WERI-Rb-1 (cell line): ENCODE results near the gene F13B.
"Not testable (repeated sequence)": the region's sequence is repeated elsewhere in the genome, so short reads cannot be mapped to it uniquely, and the experiment has no call there.

Experiments
- DNase-seq: peaks from one replicate; pipeline ENCODE4 v3.0.0-alpha.2; 2020
- H3K27ac ChIP-seq: fragments of 250-450 bp; sonication (Bioruptor Pico); 2 replicates; pipeline ENCODE4 v1.5.1; 2020; ENCODE audit warnings: mild to moderate bottlenecking, moderate library complexity
- H3K27me3 ChIP-seq: fragments of 250-450 bp; sonication (Bioruptor Pico); 2 replicates; pipeline ENCODE4 v1.5.1; 2021; ENCODE audit warnings: mild to moderate bottlenecking, low read depth, moderate library complexity; ENCODE audit not compliant: insufficient read depth, severe bottlenecking
- H3K36me3 ChIP-seq: fragments of 250-450 bp; sonication (Bioruptor Pico); 2 replicates; pipeline ENCODE4 v1.5.1; 2020; ENCODE audit warnings: mild to moderate bottlenecking, moderate library complexity
- H3K4me3 ChIP-seq: 2 replicates; pipeline ENCODE4 v1.5.1; 2011; ENCODE audit warnings: low read depth, mild to moderate bottlenecking, control low read depth, low read length
- H3K9me3 ChIP-seq: fragments of 250-450 bp; sonication (Bioruptor Pico); 2 replicates; pipeline ENCODE4 v1.5.1; 2021; ENCODE audit warnings: mild to moderate bottlenecking, moderate library complexity; ENCODE audit not compliant: severe bottlenecking
- CTCF ChIP-seq: IDR thresholded peaks from 2 replicates; pipeline ENCODE4 v1.5.1; 2011; ENCODE audit warnings: low read depth, mild to moderate bottlenecking, control low read depth, inconsistent platforms, low read length

F13B gene

GRCh38 chr1:197003132-197003531 is 63.9 kb downstream of the F13B start:
- H3K27ac ChIP-seq = no peak overlapping the region
- no peaks in the 10 kb centered on the region for H3K9me3 ChIP-seq
- no peaks in the 10 kb centered on the region for H3K27me3 ChIP-seq
- no peak overlapping the region for H3K4me3 ChIP-seq
- H3K36me3 ChIP-seq = no peaks in the 10 kb centered on the region
- no peak for TF ChIP-seq CTCF
- DNase-seq = no peak

GRCh38 chr1:197001828-197002227 is 65.2 kb downstream of the F13B start:
- no peak for DNase-seq
- H3K4me3 ChIP-seq = no peak overlapping the region
- no peaks in the 10 kb centered on the region for H3K27me3 ChIP-seq
- H3K9me3 ChIP-seq = no peaks in the 10 kb centered on the region
- H3K36me3 ChIP-seq = no peaks in the 10 kb centered on the region
- no peak for TF ChIP-seq CTCF
- no peak overlapping the region for H3K27ac ChIP-seq

DNA sequence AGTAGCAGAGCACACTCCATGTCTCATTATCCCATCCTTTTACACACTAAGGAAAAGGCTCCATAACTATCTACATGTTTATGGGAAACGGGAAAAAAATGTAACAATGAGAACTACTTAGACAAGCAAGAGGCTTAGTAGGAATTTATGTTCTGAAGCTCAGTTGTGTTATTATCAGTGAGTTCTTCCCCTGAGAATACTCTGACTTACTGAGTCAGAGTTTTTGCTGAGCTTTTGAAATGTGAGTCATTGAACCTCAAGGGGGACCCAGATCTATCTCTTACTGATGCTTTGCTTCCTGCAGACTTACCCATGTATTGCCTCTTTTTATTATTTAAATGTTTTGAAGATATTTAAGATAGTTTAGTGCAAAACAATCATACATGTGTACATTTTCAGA is 69.6 kb downstream of the F13B start:
- Histone ChIP-seq H3K36me3 (no peaks in the 10 kb centered on the region), H3K27me3 (no peaks in the 10 kb centered on the region), H3K4me3 (no peak overlapping the region), H3K27ac (no peak overlapping the region), H3K9me3 (no peaks in the 10 kb centered on the region)
- DNase-seq = no peak
- no peak for TF ChIP-seq CTCF

DNA sequence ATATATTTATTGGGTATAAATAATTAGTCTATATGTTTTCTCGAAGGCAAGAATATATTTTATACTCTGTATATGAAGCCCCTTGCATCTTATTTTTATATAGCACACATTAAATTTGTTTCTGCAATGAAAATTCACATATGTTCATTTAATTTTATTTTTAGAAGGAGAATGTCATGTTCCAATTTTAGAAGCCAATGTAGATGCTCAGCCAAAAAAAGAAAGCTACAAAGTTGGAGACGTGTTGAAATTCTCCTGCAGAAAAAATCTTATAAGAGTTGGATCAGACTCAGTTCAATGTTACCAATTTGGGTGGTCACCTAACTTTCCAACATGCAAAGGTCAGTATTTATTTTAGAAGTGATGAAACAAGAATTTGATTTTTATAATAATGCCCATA is 73.1 kb downstream of the F13B start:
- Histone ChIP-seq H3K4me3 (no peak overlapping the region), H3K9me3 (no peaks in the 10 kb centered on the region), H3K27me3 (no peaks in the 10 kb centered on the region), H3K36me3 (no peaks in the 10 kb centered on the region), H3K27ac (no peak overlapping the region)
- no peak for TF ChIP-seq CTCF
- DNase-seq = no peak

GRCh38 chr1:196991919-196992651 is 75.0 kb downstream of the F13B start:
- H3K27ac ChIP-seq, H3K36me3 ChIP-seq, H3K9me3 ChIP-seq, H3K27me3 ChIP-seq, H3K4me3 ChIP-seq: not testable (repeated sequence)
- peak; percentile 80 for DNase-seq
